Erythroblast (primary cell): Measurements from ENCODE around the gene TIMP1.

ENCODE experiments used
- GATA1 ChIP-seq: IDR thresholded peaks from 2 replicates; pipeline ENCODE4 v1.6.1; 2011; ENCODE audit warnings: low read depth, mild to moderate bottlenecking, control low read depth, low read length, moderate library complexity
- POLR2A ChIP-seq: IDR thresholded peaks from 2 replicates; pipeline ENCODE4 v1.6.1; 2011; ENCODE audit warnings: mild to moderate bottlenecking, low read length

DNA sequence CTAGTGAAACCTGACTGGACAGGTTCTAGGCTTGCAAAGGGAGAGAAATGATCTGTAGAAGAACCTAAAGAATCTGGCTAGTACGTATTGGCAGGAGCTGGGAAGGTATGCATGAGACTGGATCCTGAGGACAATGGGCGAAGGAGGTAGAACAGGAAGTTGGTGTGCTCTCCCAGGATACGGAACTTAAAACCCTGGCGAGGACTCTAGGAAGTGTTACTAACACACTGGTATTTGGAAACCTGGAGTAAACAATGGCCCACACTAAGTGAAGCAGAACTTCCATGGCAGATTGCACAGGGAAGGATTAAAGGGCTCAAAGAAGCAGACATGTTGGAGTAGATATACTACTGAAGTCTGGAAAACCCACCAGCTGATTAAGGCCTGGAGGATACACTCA is 28.3 kb downstream of the TIMP1 start:
- no peak for TF ChIP-seq POLR2A
- no peak for TF ChIP-seq GATA1
